Hypothalamus (tissue), 51 donors: ENCODE data around the gene ATG14.
"Not testable (repeated sequence)": the region's sequence is repeated elsewhere in the genome, so short reads cannot be mapped to it uniquely, and the experiment has no call there.

Experiments used
- DNase-seq, 51 donors: peaks; one replicate each; lab custom pipeline; 2025; lab: John Stamatoyannopoulos, UW

Gene ATG14

GRCh38 chr14:55434805-55435174 lies 23.2 kb upstream of the ATG14 start:
- DNase-seq = no peak

GRCh38 chr14:55433880-55434804 lies 22.5 kb upstream of the ATG14 start:
- no peak for DNase-seq

- DNase-seq = no peak
Measured at GRCh38 chr14:55432628-55433027, 21.0 kb upstream of the ATG14 start.

GRCh38 chr14:55430024-55430690 lies 18.5 kb upstream of the ATG14 start:
- DNase-seq = peak in 1 of 51 donors; percentile 12

DNA sequence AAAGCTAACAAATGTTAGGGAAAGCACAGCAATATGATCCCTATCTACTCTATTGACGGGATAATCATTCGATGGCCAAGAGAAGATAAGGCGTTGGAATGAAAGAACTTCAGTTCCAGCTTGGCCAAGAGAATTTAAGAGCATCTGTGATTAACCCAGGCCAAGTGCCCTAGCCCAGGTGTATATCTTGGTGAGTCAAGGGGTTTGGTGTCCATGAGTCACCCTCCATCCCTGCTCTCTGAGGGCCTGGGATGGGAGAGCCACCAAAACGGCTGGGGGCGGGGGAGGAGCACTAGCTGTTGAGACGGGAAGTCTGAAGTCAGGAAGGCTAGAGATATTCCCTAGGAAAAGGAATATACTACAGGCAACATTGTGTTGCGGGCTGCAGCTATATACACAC lies 15.8 kb upstream of the ATG14 start:
- DNase-seq = no peak

GRCh38 chr14:55426891-55427290 lies 15.3 kb upstream of the ATG14 start:
- no peak for DNase-seq

- DNase-seq = no peak
Measured at GRCh38 chr14:55425091-55425490, 13.5 kb upstream of the ATG14 start.

GRCh38 chr14:55423969-55424368 lies 12.3 kb upstream of the ATG14 start:
- no peak for DNase-seq

GRCh38 chr14:55422338-55422737 lies 10.7 kb upstream of the ATG14 start:
- DNase-seq = not testable (repeated sequence)

- no peak for DNase-seq
Measured at GRCh38 chr14:55419663-55420062, 8.0 kb upstream of the ATG14 start.

- DNase-seq = no peak
Measured at GRCh38 chr14:55418411-55418810, 6.8 kb upstream of the ATG14 start.

GRCh38 chr14:55417955-55418354 lies 6.3 kb upstream of the ATG14 start:
- no peak for DNase-seq

DNA sequence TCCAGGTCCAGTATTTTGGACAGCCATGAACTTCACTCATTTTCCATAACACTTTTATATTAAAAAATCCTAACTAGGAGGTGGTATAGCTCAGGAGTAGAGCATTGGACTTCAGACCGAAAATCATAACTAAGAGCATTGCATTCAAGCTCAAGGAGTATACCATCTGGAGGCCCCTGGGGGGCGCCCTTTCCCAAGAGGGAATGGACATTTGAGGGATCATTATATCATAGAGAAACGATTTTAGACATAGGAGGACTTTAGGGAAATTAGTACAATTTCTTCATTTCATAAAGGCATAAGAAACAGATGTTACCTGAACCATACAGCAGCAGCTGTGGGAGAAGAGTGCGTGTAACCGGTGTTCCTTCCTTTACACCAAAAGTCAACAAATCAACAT lies 5.2 kb upstream of the ATG14 start:
- DNase-seq = no peak

DNA sequence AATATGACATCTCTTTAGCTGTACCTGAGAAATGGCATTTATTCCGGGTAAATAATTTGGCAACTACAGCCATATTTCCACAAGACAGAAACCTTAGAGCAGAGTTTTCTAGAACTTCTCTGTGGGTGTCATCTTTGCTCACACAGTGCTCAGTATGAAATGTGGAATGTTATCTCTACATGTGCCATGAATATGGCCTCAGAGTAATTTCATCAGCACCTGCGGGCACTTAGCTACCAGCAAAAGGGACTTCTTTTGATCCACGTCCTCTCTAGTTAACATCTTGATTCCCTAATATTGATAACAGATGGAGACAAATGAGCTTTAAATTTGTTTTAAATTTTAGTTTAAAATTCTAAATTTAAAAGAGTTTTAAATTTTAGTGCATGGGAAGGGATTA lies 2.9 kb upstream of the ATG14 start:
- DNase-seq = no peak

DNA sequence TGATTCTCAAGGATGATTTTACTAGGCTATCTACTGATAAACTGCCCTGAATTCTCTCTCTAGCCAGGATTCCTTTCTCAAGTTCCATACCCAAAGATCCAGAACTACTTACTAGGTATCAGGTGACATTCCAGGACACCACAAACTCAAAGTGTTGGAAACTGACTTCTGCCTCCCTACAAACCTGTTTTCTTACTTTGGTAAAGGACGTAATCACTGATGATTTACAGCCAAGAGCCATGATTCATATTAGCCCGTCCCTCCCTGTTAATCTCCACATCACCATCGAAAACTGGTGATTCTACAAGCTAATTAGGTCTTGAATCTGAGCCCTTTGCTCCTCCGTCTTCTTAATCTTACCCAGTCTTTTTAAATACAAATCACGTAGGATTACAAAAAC lies 1.0 kb upstream of the ATG14 start:
- no peak for DNase-seq

DNA sequence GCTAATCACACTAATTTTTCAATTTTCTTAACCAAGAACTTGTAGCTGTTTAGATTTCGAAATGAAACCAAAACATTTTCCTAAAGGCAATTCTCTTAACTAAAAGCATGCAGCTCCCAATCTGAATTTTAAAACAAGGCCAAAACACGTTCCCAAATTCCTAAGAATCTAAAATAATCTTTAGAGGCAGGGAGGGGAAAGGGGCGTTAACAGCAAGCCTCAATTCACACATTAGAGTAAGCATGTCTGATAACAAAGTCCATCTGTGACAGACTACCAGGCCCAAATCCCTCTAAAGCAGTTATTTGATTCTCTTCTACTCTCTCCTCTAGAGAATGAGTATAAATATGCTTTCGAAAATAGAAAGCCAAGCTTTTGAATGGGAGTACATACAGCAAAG lies 754 bp downstream of the ATG14 start:
- no peak for DNase-seq

GRCh38 chr14:55404173-55404854 lies 7.3 kb downstream of the ATG14 start:
- DNase-seq = no peak

DNA sequence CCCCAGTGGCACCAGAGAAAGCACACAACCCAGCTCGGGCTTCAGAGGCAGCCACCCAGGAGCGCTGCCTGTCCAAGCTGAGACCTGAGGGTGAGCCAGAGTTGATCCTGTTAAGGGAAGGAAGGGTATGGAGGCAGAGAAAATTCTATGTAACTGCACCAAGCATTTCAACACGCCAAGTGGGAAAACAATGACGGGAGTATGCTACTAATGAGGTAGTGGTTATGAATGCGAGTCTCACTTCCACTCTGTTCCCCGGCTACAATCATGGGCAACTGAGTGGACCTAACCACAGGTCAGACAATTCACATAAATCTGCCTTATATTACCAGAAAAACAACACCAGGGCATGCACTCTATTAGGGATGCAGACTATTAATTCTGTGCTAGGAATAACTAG lies 9.9 kb downstream of the ATG14 start:
- no peak for DNase-seq

- DNase-seq = no peak
Measured at GRCh38 chr14:55399852-55400251, 11.8 kb downstream of the ATG14 start.

DNA sequence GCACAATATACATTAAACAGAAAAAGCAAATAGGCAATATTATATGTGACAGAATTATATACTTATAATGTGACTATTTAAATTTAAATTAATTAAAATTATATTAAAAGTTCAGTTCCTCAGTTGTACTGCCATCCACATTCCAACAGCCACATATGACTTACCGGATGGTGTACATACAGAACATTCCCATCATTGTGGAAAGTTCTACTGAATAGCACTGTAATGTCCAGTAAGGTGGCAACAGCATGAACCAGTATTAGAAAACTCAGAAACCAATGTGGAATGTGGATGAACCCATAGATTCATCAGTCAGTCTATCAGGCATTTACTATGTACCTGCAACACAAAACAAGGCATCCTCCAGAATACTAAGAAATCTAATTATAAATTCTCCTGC lies 12.4 kb downstream of the ATG14 start:
- no peak for DNase-seq

GRCh38 chr14:55398679-55399078 lies 13.0 kb downstream of the ATG14 start:
- DNase-seq = no peak

- DNase-seq = no peak
Measured at GRCh38 chr14:55389330-55389729, 22.3 kb downstream of the ATG14 start.
